ENCODE data around the gene CAMKK2.
"Not testable (repeated sequence)": the region's sequence is repeated elsewhere in the genome, so short reads cannot be mapped to it uniquely, and the experiment has no call there.

Gene CAMKK2

GRCh38 chr12:121318121-121318520, 21.6 kb upstream of the CAMKK2 start:
- DNase-seq (ENCODE audit: low read depth), result no peak

GRCh38 chr12:121314431-121314830, 17.9 kb upstream of the CAMKK2 start:
- no peak for DNase-seq (ENCODE audit: low read depth)
- no peak for TF ChIP-seq CTCF (conservative IDR thresholded peaks at IDR 0.05; ENCODE audit: low read depth, low read length)
- no peak overlapping the region for H3K4me3 ChIP-seq (ENCODE audit: low read depth, low read length)

More at GRCh38 chr12:121318121-121318520, 21.6 kb upstream of the CAMKK2 start:
- H3K4me3 ChIP-seq (ENCODE audit: low read depth, low read length), result no peak overlapping the region
- TF ChIP-seq CTCF (conservative IDR thresholded peaks at IDR 0.05; ENCODE audit: low read depth, low read length), result no peak

GRCh38 chr12:121310231-121310630, 13.7 kb upstream of the CAMKK2 start:
- DNase-seq (ENCODE audit: low read depth), result not testable (repeated sequence)

GRCh38 chr12:121307397-121307796, 10.9 kb upstream of the CAMKK2 start:
- not testable (repeated sequence) for DNase-seq (ENCODE audit: low read depth); H3K4me3 ChIP-seq (ENCODE audit: low read depth, low read length)

More at GRCh38 chr12:121310231-121310630, 13.7 kb upstream of the CAMKK2 start:
- H3K4me3 ChIP-seq (ENCODE audit: low read depth, low read length), result not testable (repeated sequence)

GRCh38 chr12:121304306-121304705, 7.8 kb upstream of the CAMKK2 start:
- no peak overlapping the region for H3K4me3 ChIP-seq (ENCODE audit: low read depth, low read length)
- no peak for TF ChIP-seq CTCF (conservative IDR thresholded peaks at IDR 0.05; ENCODE audit: low read depth, low read length)
- no peak for DNase-seq (ENCODE audit: low read depth)

GRCh38 chr12:121301876-121302275, 5.4 kb upstream of the CAMKK2 start:
- peak; percentile 15 for DNase-seq (ENCODE audit: low read depth)
- TF ChIP-seq CTCF (conservative IDR thresholded peaks at IDR 0.05; ENCODE audit: low read depth, low read length), result no peak
- no peak overlapping the region for H3K4me3 ChIP-seq (ENCODE audit: low read depth, low read length)

GRCh38 chr12:121300083-121300819, 3.7 kb upstream of the CAMKK2 start:
- no peak for DNase-seq (ENCODE audit: low read depth)
- no peak overlapping the region for H3K4me3 ChIP-seq (ENCODE audit: low read depth, low read length)
- TF ChIP-seq CTCF (conservative IDR thresholded peaks at IDR 0.05; ENCODE audit: low read depth, low read length), result no peak

- H3K4me3 ChIP-seq (ENCODE audit: low read depth, low read length), result no peak overlapping the region
- TF ChIP-seq CTCF (conservative IDR thresholded peaks at IDR 0.05; ENCODE audit: low read depth, low read length), result no peak
- DNase-seq (ENCODE audit: low read depth), result no peak
Observed at GRCh38 chr12:121299662-121300061, 3.2 kb upstream of the CAMKK2 start.

GRCh38 chr12:121298411-121298810, 1.9 kb upstream of the CAMKK2 start:
- not testable (repeated sequence) for H3K4me3 ChIP-seq (ENCODE audit: low read depth, low read length); DNase-seq (ENCODE audit: low read depth)
